ENCODE data around the gene UPF3A.

UPF3A gene

DNA sequence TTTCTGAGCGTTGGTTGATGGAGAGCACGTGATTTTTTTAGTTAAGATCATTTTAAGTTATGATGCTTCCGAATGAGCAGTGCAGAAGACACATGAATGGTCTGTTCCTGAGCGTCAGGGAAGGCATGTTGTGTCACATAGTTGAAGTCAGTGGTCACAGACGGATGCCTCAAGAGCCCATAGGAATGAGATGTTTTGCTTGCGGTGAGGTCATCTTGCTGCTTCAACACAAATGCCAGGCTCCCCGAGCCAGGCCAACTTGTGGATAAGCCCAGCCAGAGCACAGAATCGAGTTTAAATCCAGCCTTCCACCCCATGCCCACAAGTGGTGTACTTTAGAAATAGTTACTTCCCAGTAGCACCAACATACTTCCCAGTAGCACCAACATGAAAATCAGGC, 5.4 kb downstream of the UPF3A start:
- Histone ChIP-seq H3K27me3 (ENCODE audit: control insufficient read depth, insufficient read depth, low read length) (no peaks in the 10 kb centered on the region), H3K9ac (ENCODE audit: low read depth, low read length) (no peak overlapping the region), H3K4me3 (ENCODE audit: low read depth, low read length) (no peak overlapping the region), H3K9me3 (ENCODE audit: control insufficient read depth, insufficient read depth, low read length) (no peaks in the 10 kb centered on the region), H3K36me3 (ENCODE audit: control insufficient read depth, insufficient read depth, low read length) (peaks cover 14% of the 10 kb centered on the region), H3K4me1 (ENCODE audit: control insufficient read depth, insufficient read depth, low read length) (no peaks in the 10 kb centered on the region)

DNA sequence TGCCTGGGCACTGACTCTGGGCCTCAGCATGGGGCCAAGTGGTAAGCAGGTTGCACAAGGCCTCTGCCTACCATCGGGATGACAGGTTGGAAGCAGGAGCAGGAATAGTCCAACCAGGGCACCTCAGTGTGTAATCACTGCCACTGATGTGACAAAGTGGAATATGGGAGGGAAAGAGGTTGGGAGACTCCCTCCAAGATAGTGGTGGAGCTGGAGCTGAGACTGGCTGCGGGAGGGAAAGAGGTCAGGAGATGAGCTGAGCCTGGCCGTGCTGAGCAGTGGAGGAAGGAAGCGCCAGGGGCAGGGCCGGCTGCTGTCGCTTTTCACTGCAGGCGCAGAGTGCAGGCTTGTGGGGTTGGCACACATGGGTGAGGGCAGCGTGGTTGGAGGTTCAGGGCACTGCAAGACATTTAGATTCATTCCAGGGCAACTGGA, 6.8 kb downstream of the UPF3A start:
- no peak overlapping the region for H3K4me3 ChIP-seq (ENCODE audit: low read depth, low read length)
- no peaks in the 10 kb centered on the region for H3K4me1 ChIP-seq (ENCODE audit: control insufficient read depth, insufficient read depth, low read length)
- no peak overlapping the region for H3K9ac ChIP-seq (ENCODE audit: low read depth, low read length)
- no peaks in the 10 kb centered on the region for H3K9me3 ChIP-seq (ENCODE audit: control insufficient read depth, insufficient read depth, low read length)
- no peaks in the 10 kb centered on the region for H3K27me3 ChIP-seq (ENCODE audit: control insufficient read depth, insufficient read depth, low read length)
- peaks cover 21% of the 10 kb centered on the region for H3K36me3 ChIP-seq (ENCODE audit: control insufficient read depth, insufficient read depth, low read length)

DNA sequence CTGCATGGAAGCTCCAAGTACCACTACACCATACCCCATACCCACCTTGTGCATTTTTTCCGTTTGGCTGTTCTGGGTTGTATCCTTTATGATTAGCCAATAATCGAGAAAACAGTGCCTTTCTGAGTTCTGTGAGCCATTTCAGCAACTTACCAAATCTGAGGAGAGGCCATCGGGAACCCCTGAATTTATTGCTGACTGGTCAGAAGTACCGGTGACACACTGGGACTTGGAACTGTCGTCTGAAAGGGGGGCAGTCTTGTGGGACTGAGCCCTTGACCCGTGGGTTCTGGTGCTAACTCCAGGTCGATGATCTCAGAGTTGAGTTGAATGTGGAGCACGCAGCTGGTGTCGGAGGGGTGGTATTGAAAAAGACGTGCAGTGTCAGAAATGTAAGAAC, 15.0 kb downstream of the UPF3A start:
- H3K27me3 ChIP-seq (ENCODE audit: control insufficient read depth, insufficient read depth, low read length) = no peaks in the 10 kb centered on the region
- peaks cover 14% of the 10 kb centered on the region for H3K36me3 ChIP-seq (ENCODE audit: control insufficient read depth, insufficient read depth, low read length)
- no peaks in the 10 kb centered on the region for H3K4me1 ChIP-seq (ENCODE audit: control insufficient read depth, insufficient read depth, low read length)
- H3K4me3 ChIP-seq (ENCODE audit: low read depth, low read length) = no peak overlapping the region
- no peak overlapping the region for H3K9ac ChIP-seq (ENCODE audit: low read depth, low read length)
- no peaks in the 10 kb centered on the region for H3K9me3 ChIP-seq (ENCODE audit: control insufficient read depth, insufficient read depth, low read length)

DNA sequence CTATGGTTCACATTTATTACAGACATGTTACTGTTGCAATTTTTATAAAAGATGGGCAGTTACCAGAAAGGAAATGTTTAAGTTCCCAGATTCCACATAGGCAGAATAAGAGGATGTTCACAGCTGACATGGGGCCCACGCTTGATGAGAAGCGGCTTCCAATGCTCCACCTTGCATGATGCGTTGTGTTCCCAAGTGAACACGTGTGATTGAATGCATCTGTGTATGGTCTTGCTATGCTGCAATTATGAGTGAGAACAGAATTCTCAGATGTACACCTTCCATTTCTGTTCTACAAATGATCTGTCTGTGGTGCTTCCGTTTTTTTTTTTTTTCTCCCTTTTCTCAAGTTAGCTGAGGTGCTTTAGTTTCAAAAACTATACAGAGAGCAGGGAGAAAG, 15.5 kb downstream of the UPF3A start:
- H3K36me3 ChIP-seq (ENCODE audit: control insufficient read depth, insufficient read depth, low read length) = peaks cover 17% of the 10 kb centered on the region
- H3K4me1 ChIP-seq (ENCODE audit: control insufficient read depth, insufficient read depth, low read length) = no peaks in the 10 kb centered on the region
- no peak overlapping the region for H3K9ac ChIP-seq (ENCODE audit: low read depth, low read length)
- H3K27me3 ChIP-seq (ENCODE audit: control insufficient read depth, insufficient read depth, low read length) = no peaks in the 10 kb centered on the region
- H3K4me3 ChIP-seq (ENCODE audit: low read depth, low read length) = no peak overlapping the region
- H3K9me3 ChIP-seq (ENCODE audit: control insufficient read depth, insufficient read depth, low read length) = no peaks in the 10 kb centered on the region

DNA sequence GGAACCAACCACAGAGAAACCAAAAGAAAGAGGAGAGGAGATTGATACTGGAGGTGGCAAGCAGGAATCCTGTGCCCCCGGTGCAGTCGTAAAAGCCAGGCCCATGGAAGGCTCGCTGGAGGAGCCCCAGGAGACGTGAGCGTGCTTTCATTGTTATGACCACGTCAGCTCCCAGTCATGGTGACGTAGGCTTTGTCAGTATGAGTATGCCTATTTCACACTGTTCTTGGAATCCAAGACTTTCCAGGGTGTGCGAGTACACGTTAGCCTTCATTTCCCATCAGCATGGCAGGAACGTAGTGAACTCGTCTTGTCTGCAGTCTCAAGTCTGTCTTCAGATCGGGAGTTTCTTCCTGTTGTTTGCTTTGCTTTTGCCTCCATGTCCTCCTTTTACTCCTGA, 17.5 kb downstream of the UPF3A start:
- Histone ChIP-seq H3K4me1 (ENCODE audit: control insufficient read depth, insufficient read depth, low read length) (no peaks in the 10 kb centered on the region), H3K9me3 (ENCODE audit: control insufficient read depth, insufficient read depth, low read length) (no peaks in the 10 kb centered on the region), H3K9ac (ENCODE audit: low read depth, low read length) (no peak overlapping the region), H3K4me3 (ENCODE audit: low read depth, low read length) (no peak overlapping the region), H3K27me3 (ENCODE audit: control insufficient read depth, insufficient read depth, low read length) (no peaks in the 10 kb centered on the region), H3K36me3 (ENCODE audit: control insufficient read depth, insufficient read depth, low read length) (peaks cover 14% of the 10 kb centered on the region)

DNA sequence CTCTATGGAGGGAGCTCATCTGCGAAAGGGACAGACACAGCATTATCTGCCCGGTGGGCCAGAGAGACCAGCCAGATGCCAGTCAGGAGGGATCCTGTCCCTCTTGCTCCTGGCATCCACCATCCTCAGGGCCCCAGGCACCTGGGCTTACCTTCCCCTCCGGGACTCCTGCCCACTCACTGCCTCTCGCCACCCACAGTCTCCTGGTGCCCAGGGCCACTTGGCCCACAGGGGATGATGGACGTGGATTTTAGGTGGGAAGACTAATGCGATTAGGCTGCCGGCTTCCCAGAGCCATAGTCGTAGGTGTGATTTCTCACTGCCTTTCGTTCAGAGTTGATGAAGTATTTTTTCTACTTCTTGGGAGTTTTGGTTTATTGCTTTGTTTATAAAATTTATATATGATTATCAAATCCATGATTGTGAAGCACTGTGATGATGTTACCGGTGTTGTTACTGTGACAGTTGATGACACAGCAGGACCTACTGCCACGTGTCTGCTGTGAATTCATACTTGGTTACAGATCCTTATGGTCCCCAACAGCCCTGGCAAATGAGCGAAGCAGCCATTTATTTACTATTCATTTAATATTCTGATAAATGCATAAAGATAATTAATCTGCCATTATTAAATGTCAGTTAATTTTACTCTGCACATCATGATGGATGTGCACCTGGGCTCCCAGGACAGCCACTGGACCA, 18.4 kb downstream of the UPF3A start:
- Histone ChIP-seq H3K4me1 (ENCODE audit: control insufficient read depth, insufficient read depth, low read length) (no peaks in the 10 kb centered on the region), H3K36me3 (ENCODE audit: control insufficient read depth, insufficient read depth, low read length) (peaks cover 18% of the 10 kb centered on the region), H3K9ac (ENCODE audit: low read depth, low read length) (no peak overlapping the region), H3K9me3 (ENCODE audit: control insufficient read depth, insufficient read depth, low read length) (no peaks in the 10 kb centered on the region), H3K4me3 (ENCODE audit: low read depth, low read length) (no peak overlapping the region), H3K27me3 (ENCODE audit: control insufficient read depth, insufficient read depth, low read length) (no peaks in the 10 kb centered on the region)

DNA sequence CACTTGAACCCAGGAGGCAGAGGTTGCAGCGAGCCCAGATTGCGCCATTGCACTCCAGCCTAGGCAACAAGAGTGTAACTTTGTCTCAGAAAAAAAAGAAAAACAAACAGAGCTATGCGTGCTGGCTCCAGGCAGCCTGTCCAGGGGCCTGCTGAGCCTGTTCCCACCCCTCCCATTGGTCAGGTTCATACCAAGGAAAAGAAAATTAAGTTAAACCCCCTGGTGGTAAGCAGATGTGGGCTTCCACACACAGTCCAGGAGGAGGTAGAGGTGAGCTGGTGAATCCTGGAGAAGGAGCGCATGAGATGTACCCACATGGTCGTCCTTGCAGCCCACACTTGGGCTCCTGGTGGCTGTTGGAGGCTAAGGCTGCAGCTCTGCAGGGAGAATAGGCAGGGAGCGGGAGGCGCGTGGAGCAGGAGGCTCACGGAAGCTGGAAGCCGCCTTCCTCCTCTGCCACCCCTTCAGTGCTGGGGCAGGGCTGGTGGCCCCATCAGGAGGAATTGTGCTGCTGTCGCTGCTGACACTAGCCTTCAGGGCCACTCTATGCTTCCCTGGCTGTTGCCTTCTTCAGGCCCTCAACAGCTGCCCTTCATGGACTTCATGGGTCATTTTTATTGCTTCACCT, 22.4 kb downstream of the UPF3A start:
- Histone ChIP-seq H3K9ac (ENCODE audit: low read depth, low read length) (no peak overlapping the region), H3K36me3 (ENCODE audit: control insufficient read depth, insufficient read depth, low read length) (peaks cover 18% of the 10 kb centered on the region)

DNA sequence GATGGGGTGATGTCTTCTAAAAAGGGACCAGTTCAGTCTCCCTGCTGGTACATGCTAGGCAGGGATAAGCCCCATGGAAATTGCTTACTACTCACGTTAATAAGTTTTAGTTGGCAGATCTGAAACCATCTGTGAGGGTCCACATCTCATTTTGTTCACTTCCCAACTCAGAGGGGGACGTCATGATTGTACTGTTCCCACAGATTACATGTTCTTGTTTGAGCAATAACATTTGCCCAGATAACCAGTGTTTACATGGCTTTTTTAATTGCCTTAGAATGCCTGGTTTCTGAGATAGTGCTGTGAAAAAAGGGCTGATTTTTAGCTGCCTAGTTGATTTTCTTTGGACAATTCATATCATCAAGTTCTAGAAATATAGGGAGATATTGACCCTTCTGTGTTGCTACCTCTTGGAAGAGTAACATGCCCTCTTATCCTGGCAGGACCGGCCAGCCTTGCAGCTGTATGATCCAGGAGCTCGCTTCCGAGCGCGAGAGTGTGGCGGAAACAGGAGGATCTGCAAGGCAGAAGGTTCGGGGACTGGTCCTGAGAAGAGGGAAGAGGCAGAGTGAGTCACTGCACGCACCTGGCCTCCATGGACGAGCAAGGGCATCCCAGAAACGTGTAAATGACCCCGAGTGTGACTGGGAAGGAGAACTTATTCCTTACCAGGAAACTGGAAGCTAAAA, 23.1 kb downstream of the UPF3A start:
- Histone ChIP-seq H3K9ac (ENCODE audit: low read depth, low read length) (no peak overlapping the region), H3K4me1 (ENCODE audit: control insufficient read depth, insufficient read depth, low read length) (no peaks in the 10 kb centered on the region), H3K36me3 (ENCODE audit: control insufficient read depth, insufficient read depth, low read length) (peaks cover 14% of the 10 kb centered on the region), H3K9me3 (ENCODE audit: control insufficient read depth, insufficient read depth, low read length) (no peaks in the 10 kb centered on the region), H3K4me3 (ENCODE audit: low read depth, low read length) (no peak overlapping the region), H3K27me3 (ENCODE audit: control insufficient read depth, insufficient read depth, low read length) (no peaks in the 10 kb centered on the region)

More for the DNA sequence above, 22.4 kb downstream of the UPF3A start:
- no peak overlapping the region for H3K4me3 ChIP-seq (ENCODE audit: low read depth, low read length)
- no peaks in the 10 kb centered on the region for H3K9me3 ChIP-seq (ENCODE audit: control insufficient read depth, insufficient read depth, low read length)
- H3K4me1 ChIP-seq (ENCODE audit: control insufficient read depth, insufficient read depth, low read length) = no peaks in the 10 kb centered on the region
- H3K27me3 ChIP-seq (ENCODE audit: control insufficient read depth, insufficient read depth, low read length) = no peaks in the 10 kb centered on the region

DNA sequence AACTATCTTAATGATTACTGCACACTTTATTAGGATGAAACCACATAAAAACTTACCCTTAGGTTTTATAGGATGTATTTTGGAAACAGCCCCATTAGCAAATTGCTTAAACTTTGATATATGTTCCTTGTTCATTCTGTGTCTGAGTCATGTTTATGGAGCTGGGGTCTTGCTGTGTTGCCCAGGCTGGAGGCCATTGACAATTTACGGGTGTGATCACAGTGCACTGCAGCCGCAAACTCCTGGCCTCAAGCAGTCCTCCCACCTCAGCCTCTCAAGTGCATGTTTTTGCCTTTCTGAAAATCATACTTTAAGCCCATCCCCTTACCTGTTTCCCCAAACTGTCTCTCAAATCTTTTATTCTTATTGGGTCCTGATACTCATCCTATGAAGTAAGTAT, 27.7 kb downstream of the UPF3A start:
- no peaks in the 10 kb centered on the region for H3K4me1 ChIP-seq (ENCODE audit: control insufficient read depth, insufficient read depth, low read length)
- no peaks in the 10 kb centered on the region for H3K9me3 ChIP-seq (ENCODE audit: control insufficient read depth, insufficient read depth, low read length)
- H3K4me3 ChIP-seq (ENCODE audit: low read depth, low read length) = no peak overlapping the region
- H3K36me3 ChIP-seq (ENCODE audit: control insufficient read depth, insufficient read depth, low read length) = peaks cover 3% of the 10 kb centered on the region
- H3K9ac ChIP-seq (ENCODE audit: low read depth, low read length) = no peak overlapping the region
- no peaks in the 10 kb centered on the region for H3K27me3 ChIP-seq (ENCODE audit: control insufficient read depth, insufficient read depth, low read length)

DNA sequence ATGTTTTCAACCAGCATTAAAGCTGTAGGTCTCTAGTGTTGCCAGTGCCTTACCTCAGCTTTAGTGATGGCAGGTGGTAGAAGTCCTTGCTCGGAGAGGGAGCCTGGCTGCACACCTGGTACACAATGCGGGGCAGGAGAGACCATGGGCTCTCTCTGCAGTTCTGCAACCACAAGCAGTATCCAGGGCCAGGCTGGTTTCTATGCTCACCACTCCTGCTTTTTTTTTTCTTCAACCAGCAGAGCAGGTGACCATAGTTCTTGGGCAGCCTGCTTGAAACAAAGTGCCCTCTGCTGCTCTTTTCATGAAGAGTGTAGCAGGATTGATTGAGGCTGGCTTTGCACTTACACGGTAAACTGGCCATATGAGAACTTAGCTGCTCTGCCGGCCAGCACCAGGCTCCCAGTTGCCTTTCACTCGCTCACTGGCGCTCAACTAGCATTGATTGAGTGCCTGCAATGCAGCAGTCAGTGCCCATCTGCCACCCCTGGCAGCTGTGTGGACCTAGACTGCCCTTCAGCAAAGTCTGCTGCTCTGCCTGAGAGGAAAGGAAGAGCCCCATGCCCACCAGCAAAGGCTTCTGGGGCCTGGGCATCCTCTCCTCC, 28.5 kb downstream of the UPF3A start:
- Histone ChIP-seq H3K4me1 (ENCODE audit: control insufficient read depth, insufficient read depth, low read length) (no peaks in the 10 kb centered on the region), H3K36me3 (ENCODE audit: control insufficient read depth, insufficient read depth, low read length) (no peaks in the 10 kb centered on the region), H3K27me3 (ENCODE audit: control insufficient read depth, insufficient read depth, low read length) (no peaks in the 10 kb centered on the region), H3K9me3 (ENCODE audit: control insufficient read depth, insufficient read depth, low read length) (no peaks in the 10 kb centered on the region), H3K9ac (ENCODE audit: low read depth, low read length) (no peak overlapping the region), H3K4me3 (ENCODE audit: low read depth, low read length) (no peak overlapping the region)

DNA sequence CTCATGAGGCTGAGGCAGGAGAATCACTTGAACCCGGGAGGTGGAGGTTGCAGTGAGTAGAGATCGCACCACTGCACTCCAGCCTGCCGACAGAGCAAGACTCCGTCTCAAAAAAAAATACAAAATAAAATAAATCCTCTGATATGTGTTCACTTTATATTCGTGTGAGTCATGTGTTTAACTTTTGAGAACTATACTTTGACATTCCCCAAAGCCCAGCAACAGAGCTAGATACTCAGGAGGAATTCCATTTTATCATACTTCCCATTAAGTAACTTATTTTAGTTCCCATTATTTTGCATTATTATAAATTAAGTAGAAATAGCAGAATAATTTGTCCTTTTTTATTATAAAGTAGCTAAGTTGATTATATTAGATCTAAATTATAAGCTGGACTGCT, 29.6 kb downstream of the UPF3A start:
- Histone ChIP-seq H3K4me3 (ENCODE audit: low read depth, low read length) (no peak overlapping the region), H3K4me1 (ENCODE audit: control insufficient read depth, insufficient read depth, low read length) (no peaks in the 10 kb centered on the region), H3K9me3 (ENCODE audit: control insufficient read depth, insufficient read depth, low read length) (no peaks in the 10 kb centered on the region), H3K27me3 (ENCODE audit: control insufficient read depth, insufficient read depth, low read length) (no peaks in the 10 kb centered on the region), H3K36me3 (ENCODE audit: control insufficient read depth, insufficient read depth, low read length) (no peaks in the 10 kb centered on the region), H3K9ac (ENCODE audit: low read depth, low read length) (no peak overlapping the region)

Measured in iPS-15b (cell line).